Measurements from ENCODE around the gene PRCC.
"Not testable (repeated sequence)": the region's sequence is repeated elsewhere in the genome, so short reads cannot be mapped to it uniquely, and the experiment has no call there.

Gene PRCC

GRCh38 chr1:156760796-156761104 lies 6.6 kb upstream of the PRCC start:
- DNase-seq = no peak
- no peak overlapping the region for H3K27ac ChIP-seq (ENCODE audit: insufficient read depth, low read length, poor library complexity, severe bottlenecking)

DNA sequence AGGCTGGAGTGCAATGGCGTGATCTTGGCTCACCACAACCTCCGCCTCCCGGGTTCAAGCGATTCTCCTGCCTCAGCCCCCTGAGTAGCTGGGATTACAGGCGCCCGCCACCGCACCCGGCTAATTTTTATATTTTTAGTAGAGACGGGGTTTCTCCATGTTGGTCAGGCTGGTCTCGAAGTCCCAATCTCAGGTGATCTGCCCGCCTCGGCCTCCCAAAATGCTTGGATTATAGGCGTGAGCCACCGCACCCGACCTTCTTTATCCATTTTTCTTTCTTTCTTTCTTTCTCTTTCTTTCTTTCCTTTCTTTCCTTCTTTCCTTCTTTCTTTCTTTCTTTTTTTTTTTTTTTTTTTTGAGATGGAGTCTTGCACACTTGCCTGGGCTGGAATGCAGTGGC lies 2.2 kb upstream of the PRCC start:
- peaks cover 21% of the 10 kb centered on the region for H3K4me1 ChIP-seq (ENCODE audit: control insufficient read depth, insufficient read depth, low read length, poor library complexity, severe bottlenecking)
- not testable (repeated sequence) for H3K4me3 ChIP-seq (ENCODE audit: insufficient read depth, low read depth, low read length, poor library complexity, severe bottlenecking); H3K27ac ChIP-seq (ENCODE audit: insufficient read depth, low read length, poor library complexity, severe bottlenecking); H3K9me3 ChIP-seq (ENCODE audit: control insufficient read depth, low read length); DNase-seq; H3K36me3 ChIP-seq (ENCODE audit: control insufficient read depth, insufficient read depth, low read length); H3K27me3 ChIP-seq (replicated peaks; ENCODE audit: control insufficient read depth, insufficient read depth, low read length, poor library complexity, severe bottlenecking)

More at GRCh38 chr1:156760796-156761104, 6.6 kb upstream of the PRCC start:
- no peaks in the 10 kb centered on the region for H3K36me3 ChIP-seq (ENCODE audit: control insufficient read depth, insufficient read depth, low read length)
- no peaks in the 10 kb centered on the region for H3K4me1 ChIP-seq (ENCODE audit: control insufficient read depth, insufficient read depth, low read length, poor library complexity, severe bottlenecking)
- no peaks in the 10 kb centered on the region for H3K27me3 ChIP-seq (replicated peaks; ENCODE audit: control insufficient read depth, insufficient read depth, low read length, poor library complexity, severe bottlenecking)
- no peaks in the 10 kb centered on the region for H3K9me3 ChIP-seq (ENCODE audit: control insufficient read depth, low read length)
- H3K4me3 ChIP-seq (ENCODE audit: insufficient read depth, low read depth, low read length, poor library complexity, severe bottlenecking) = no peak overlapping the region

- H3K4me3 ChIP-seq (ENCODE audit: insufficient read depth, low read depth, low read length, poor library complexity, severe bottlenecking) = no peak overlapping the region
Measured at GRCh38 chr1:156765666-156766065, 1.7 kb upstream of the PRCC start.

DNA sequence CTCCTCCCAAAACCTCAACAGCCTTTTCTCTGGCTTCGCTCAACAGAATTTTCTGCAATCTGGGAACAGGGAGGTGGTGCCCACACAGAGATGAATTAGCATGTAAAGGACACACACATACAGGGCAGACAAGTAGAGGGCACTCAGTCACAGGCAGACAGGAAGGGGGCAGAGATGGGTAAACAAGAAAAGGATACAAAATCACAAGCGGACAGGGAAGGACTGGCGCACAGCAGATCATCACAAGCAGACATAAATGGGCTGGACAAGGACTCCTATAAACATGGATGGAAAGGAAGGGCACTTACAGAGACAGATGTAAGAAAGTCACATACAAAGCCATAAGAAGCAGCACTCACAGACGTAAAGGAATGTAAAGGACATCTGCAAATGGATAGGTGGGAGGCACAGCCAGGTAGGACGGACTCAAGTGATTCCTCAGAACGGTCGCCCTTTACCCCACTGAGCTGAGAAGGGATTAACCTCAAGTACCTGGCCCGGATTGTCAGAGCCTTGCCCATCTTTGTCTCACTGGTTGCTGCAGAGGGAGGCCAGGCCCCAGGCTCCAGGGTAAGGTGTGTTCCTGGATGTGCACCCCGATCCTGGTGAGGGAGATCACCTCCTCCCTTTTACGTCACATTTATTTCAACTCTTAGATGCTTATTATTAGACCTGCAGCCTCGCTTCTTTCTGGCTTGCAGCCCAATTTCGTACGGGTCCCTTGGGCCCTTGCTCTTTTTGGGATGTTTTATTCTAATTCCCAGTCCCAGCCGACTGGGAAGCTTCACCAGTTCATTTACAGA lies 836 bp upstream of the PRCC start:
- Histone ChIP-seq H3K4me3 (ENCODE audit: insufficient read depth, low read depth, low read length, poor library complexity, severe bottlenecking) (peak overlapping the region; percentile 55), H3K4me1 (ENCODE audit: control insufficient read depth, insufficient read depth, low read length, poor library complexity, severe bottlenecking) (peaks cover 28% of the 10 kb centered on the region), H3K36me3 (ENCODE audit: control insufficient read depth, insufficient read depth, low read length) (peaks cover 9% of the 10 kb centered on the region), H3K27me3 (replicated peaks; ENCODE audit: control insufficient read depth, insufficient read depth, low read length, poor library complexity, severe bottlenecking) (no peaks in the 10 kb centered on the region), H3K27ac (ENCODE audit: insufficient read depth, low read length, poor library complexity, severe bottlenecking) (peak overlapping the region; percentile 98), H3K9me3 (ENCODE audit: control insufficient read depth, low read length) (no peaks in the 10 kb centered on the region)
- no peak for DNase-seq

More at GRCh38 chr1:156765666-156766065, 1.7 kb upstream of the PRCC start:
- Histone ChIP-seq H3K4me1 (ENCODE audit: control insufficient read depth, insufficient read depth, low read length, poor library complexity, severe bottlenecking) (peaks cover 24% of the 10 kb centered on the region), H3K36me3 (ENCODE audit: control insufficient read depth, insufficient read depth, low read length) (peaks cover 3% of the 10 kb centered on the region), H3K27me3 (replicated peaks; ENCODE audit: control insufficient read depth, insufficient read depth, low read length, poor library complexity, severe bottlenecking) (no peaks in the 10 kb centered on the region), H3K9me3 (ENCODE audit: control insufficient read depth, low read length) (no peaks in the 10 kb centered on the region), H3K27ac (ENCODE audit: insufficient read depth, low read length, poor library complexity, severe bottlenecking) (no peak overlapping the region)
- DNase-seq = no peak

DNA sequence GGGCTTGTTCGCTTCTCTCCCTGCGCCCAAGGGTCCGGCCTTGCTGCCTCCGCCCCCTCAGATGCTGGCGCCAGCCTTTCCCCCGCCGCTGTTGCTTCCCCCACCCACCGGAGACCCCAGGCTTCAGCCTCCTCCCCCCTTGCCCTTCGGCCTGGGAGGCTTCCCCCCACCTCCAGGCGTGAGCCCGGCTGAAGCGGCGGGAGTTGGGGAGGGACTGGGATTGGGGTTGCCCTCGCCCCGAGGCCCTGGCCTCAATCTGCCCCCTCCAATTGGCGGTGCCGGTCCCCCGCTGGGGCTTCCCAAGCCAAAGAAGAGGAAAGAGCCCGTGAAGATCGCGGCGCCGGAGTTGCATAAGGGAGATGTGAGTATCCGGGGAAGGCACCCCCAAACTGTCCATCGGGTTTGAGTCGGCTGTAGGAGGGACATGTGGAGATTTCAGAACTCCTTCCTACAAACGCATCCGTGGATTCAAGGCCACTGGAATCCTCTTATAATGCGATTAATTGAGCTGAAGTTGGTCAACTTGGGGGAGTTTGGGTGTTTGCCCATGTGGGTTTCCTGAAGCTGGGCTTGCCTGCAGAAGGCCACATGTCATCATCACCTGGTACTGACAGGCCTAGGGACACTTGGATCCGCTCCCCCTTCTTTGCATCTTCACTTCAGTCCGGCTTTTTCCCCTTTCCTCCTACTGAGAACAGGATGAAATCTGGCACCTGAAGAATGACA lies 707 bp downstream of the PRCC start:
- Histone ChIP-seq H3K36me3 (ENCODE audit: control insufficient read depth, insufficient read depth, low read length) (peaks cover 9% of the 10 kb centered on the region), H3K4me1 (ENCODE audit: control insufficient read depth, insufficient read depth, low read length, poor library complexity, severe bottlenecking) (peaks cover 28% of the 10 kb centered on the region), H3K27me3 (replicated peaks; ENCODE audit: control insufficient read depth, insufficient read depth, low read length, poor library complexity, severe bottlenecking) (no peaks in the 10 kb centered on the region), H3K9me3 (ENCODE audit: control insufficient read depth, low read length) (no peaks in the 10 kb centered on the region), H3K27ac (ENCODE audit: insufficient read depth, low read length, poor library complexity, severe bottlenecking) (peak overlapping the region; percentile 98), H3K4me3 (ENCODE audit: insufficient read depth, low read depth, low read length, poor library complexity, severe bottlenecking) (peak overlapping the region; percentile 93)
- peak; percentile 9 to 33 (median 15) for DNase-seq

DNA sequence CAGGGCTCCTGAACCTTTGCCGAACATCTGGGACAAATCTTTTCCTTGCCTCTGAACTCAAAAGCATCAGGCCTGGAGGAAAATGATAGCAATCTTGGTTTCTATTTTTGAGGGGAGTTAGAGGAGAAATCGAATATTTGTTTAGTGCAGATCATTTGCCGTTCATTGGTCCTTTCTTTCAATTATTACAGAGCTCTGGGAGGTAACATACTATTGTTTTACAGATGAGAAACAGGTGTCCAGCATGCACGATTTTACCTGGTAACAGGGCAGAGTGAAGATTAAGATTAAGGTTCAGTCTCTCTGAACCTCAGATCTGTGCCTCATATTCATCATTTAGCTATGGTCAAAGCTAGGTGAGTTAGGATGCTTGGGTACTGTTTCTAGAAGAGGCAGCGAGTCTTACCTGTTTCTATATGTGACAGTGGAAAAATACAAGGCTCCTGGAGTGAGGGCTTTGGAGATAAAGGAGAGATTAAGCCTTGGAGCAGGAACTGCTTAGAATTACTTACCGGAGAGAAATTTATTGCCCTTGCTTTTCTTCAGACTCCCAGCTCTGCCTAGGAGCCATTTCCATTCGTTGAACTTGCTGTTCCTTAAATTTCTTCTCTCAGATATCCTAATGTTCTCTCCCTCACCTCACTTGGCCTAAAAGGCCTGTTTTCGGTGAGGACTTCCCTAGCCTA lies 1.4 kb downstream of the PRCC start:
- Histone ChIP-seq H3K4me1 (ENCODE audit: control insufficient read depth, insufficient read depth, low read length, poor library complexity, severe bottlenecking) (peaks cover 28% of the 10 kb centered on the region), H3K36me3 (ENCODE audit: control insufficient read depth, insufficient read depth, low read length) (peaks cover 9% of the 10 kb centered on the region), H3K4me3 (ENCODE audit: insufficient read depth, low read depth, low read length, poor library complexity, severe bottlenecking) (peak overlapping the region; percentile 93), H3K27me3 (replicated peaks; ENCODE audit: control insufficient read depth, insufficient read depth, low read length, poor library complexity, severe bottlenecking) (no peaks in the 10 kb centered on the region), H3K27ac (ENCODE audit: insufficient read depth, low read length, poor library complexity, severe bottlenecking) (peak overlapping the region; percentile 98), H3K9me3 (ENCODE audit: control insufficient read depth, low read length) (no peaks in the 10 kb centered on the region)
- DNase-seq = no peak

- H3K27ac ChIP-seq (ENCODE audit: insufficient read depth, low read length, poor library complexity, severe bottlenecking) = no peak overlapping the region
- peaks cover 25% of the 10 kb centered on the region for H3K4me1 ChIP-seq (ENCODE audit: control insufficient read depth, insufficient read depth, low read length, poor library complexity, severe bottlenecking)
- H3K4me3 ChIP-seq (ENCODE audit: insufficient read depth, low read depth, low read length, poor library complexity, severe bottlenecking) = no peak overlapping the region
- no peaks in the 10 kb centered on the region for H3K9me3 ChIP-seq (ENCODE audit: control insufficient read depth, low read length)
- no peak for DNase-seq
- H3K36me3 ChIP-seq (ENCODE audit: control insufficient read depth, insufficient read depth, low read length) = peaks cover 9% of the 10 kb centered on the region
- no peaks in the 10 kb centered on the region for H3K27me3 ChIP-seq (replicated peaks; ENCODE audit: control insufficient read depth, insufficient read depth, low read length, poor library complexity, severe bottlenecking)
Measured at GRCh38 chr1:156772222-156772621, 4.9 kb downstream of the PRCC start.

- Histone ChIP-seq H3K4me1 (ENCODE audit: control insufficient read depth, insufficient read depth, low read length, poor library complexity, severe bottlenecking) (peaks cover 27% of the 10 kb centered on the region), H3K9me3 (ENCODE audit: control insufficient read depth, low read length) (no peaks in the 10 kb centered on the region), H3K27me3 (replicated peaks; ENCODE audit: control insufficient read depth, insufficient read depth, low read length, poor library complexity, severe bottlenecking) (no peaks in the 10 kb centered on the region), H3K27ac (ENCODE audit: insufficient read depth, low read length, poor library complexity, severe bottlenecking) (no peak overlapping the region), H3K36me3 (ENCODE audit: control insufficient read depth, insufficient read depth, low read length) (peaks cover 9% of the 10 kb centered on the region), H3K4me3 (ENCODE audit: insufficient read depth, low read depth, low read length, poor library complexity, severe bottlenecking) (no peak overlapping the region)
- no peak for DNase-seq
Measured at GRCh38 chr1:156772728-156773497, 5.6 kb downstream of the PRCC start.

GRCh38 chr1:156773607-156774006 lies 6.3 kb downstream of the PRCC start:
- no peak overlapping the region for H3K27ac ChIP-seq (ENCODE audit: insufficient read depth, low read length, poor library complexity, severe bottlenecking)
- peaks cover 20% of the 10 kb centered on the region for H3K4me1 ChIP-seq (ENCODE audit: control insufficient read depth, insufficient read depth, low read length, poor library complexity, severe bottlenecking)
- H3K27me3 ChIP-seq (replicated peaks; ENCODE audit: control insufficient read depth, insufficient read depth, low read length, poor library complexity, severe bottlenecking) = no peaks in the 10 kb centered on the region
- no peak overlapping the region for H3K4me3 ChIP-seq (ENCODE audit: insufficient read depth, low read depth, low read length, poor library complexity, severe bottlenecking)
- peaks cover 9% of the 10 kb centered on the region for H3K36me3 ChIP-seq (ENCODE audit: control insufficient read depth, insufficient read depth, low read length)
- DNase-seq = no peak
- H3K9me3 ChIP-seq (ENCODE audit: control insufficient read depth, low read length) = no peaks in the 10 kb centered on the region

Measured in effector memory CD4-positive, alpha-beta T cell (primary cell).